ENCODE measurements around the gene ENG. TPM values are rescaled to one million over a fixed set of nuclear protein-coding genes. Genes with fewer than 3 reads are reported as not detected.

ENG gene
- total and polyA plus RNA-seq, 4 donors, result 41.1 to 317 (median 131) TPM

GRCh38 chr9:127791085-127791484 lies 63.4 kb downstream of the ENG start:
- Histone ChIP-seq H3K9me3 (ENCODE audit: control insufficient read depth in 4 of 4, insufficient read depth in 3 of 4, low read length in 3 of 4) (no peaks in the 10 kb centered on the region), H3K36me3 (ENCODE audit: control insufficient read depth in 4 of 4, insufficient read depth in 4 of 4, low read length in 4 of 4) (peaks cover 14 to 48% (median 35%) of the 10 kb centered on the region in 4 donors), H3K9ac (ENCODE audit: insufficient read depth in 1 of 2, low read length in 2 of 2) (no peak overlapping the region), H3K4me3 (no peak overlapping the region), H3K4me1 (ENCODE audit: control insufficient read depth in 5 of 5, insufficient read depth in 5 of 5, low read length in 5 of 5) (peaks cover 0 to 16% (median 3%) of the 10 kb centered on the region in 5 donors), H3K27me3 (ENCODE audit: control insufficient read depth in 3 of 3, insufficient read depth in 3 of 3, low read length in 2 of 3) (no peaks in the 10 kb centered on the region), H3K27ac (ENCODE audit: low read depth in 1 of 2, low read length in 1 of 2) (no peak overlapping the region)
- 87 to 91% methylated on average over 4 of the region's 4 CpGs for WGBS, 2 donors
- ATAC-seq (ENCODE audit: insufficient read depth, low FRiP score) (no peak), DNase-seq (no peak)
- no peak for TF ChIP-seq CTCF (IDR thresholded peaks at IDR 0.05; ENCODE audit: control extremely low read depth, extremely low read depth)

GRCh38 chr9:127790094-127790855 lies 64.2 kb downstream of the ENG start:
- Histone ChIP-seq H3K4me3 (no peak overlapping the region), H3K9me3 (ENCODE audit: control insufficient read depth in 4 of 4, insufficient read depth in 3 of 4, low read length in 3 of 4) (no peaks in the 10 kb centered on the region), H3K27ac (ENCODE audit: low read depth in 1 of 2, low read length in 1 of 2) (no peak overlapping the region), H3K4me1 (ENCODE audit: control insufficient read depth in 5 of 5, insufficient read depth in 5 of 5, low read length in 5 of 5) (peaks cover 0 to 14% (median 3%) of the 10 kb centered on the region in 5 donors), H3K36me3 (ENCODE audit: control insufficient read depth in 4 of 4, insufficient read depth in 4 of 4, low read length in 4 of 4) (peaks cover 14 to 48% (median 35%) of the 10 kb centered on the region in 4 donors), H3K27me3 (ENCODE audit: control insufficient read depth in 3 of 3, insufficient read depth in 3 of 3, low read length in 2 of 3) (no peaks in the 10 kb centered on the region), H3K9ac (ENCODE audit: insufficient read depth in 1 of 2, low read length in 2 of 2) (no peak overlapping the region)
- DNase-seq (no peak), ATAC-seq (ENCODE audit: insufficient read depth, low FRiP score) (no peak)
- WGBS, 2 donors, result 78 to 81% methylated on average over 9 of the region's 9 CpGs
- TF ChIP-seq CTCF (IDR thresholded peaks at IDR 0.05; ENCODE audit: control extremely low read depth, extremely low read depth), result no peak

GRCh38 chr9:127789179-127789578 lies 65.3 kb downstream of the ENG start:
- no peak for DNase-seq
- Histone ChIP-seq H3K36me3 (ENCODE audit: control insufficient read depth in 4 of 4, insufficient read depth in 4 of 4, low read length in 4 of 4) (peaks cover 14 to 45% (median 35%) of the 10 kb centered on the region in 4 donors), H3K4me3 (no peak overlapping the region), H3K9me3 (ENCODE audit: control insufficient read depth in 4 of 4, insufficient read depth in 3 of 4, low read length in 3 of 4) (no peaks in the 10 kb centered on the region), H3K27ac (ENCODE audit: low read depth in 1 of 2, low read length in 1 of 2) (no peak overlapping the region), H3K4me1 (ENCODE audit: control insufficient read depth in 5 of 5, insufficient read depth in 5 of 5, low read length in 5 of 5) (peaks cover 0 to 12% (median 6%) of the 10 kb centered on the region in 5 donors), H3K9ac (ENCODE audit: insufficient read depth in 1 of 2, low read length in 2 of 2) (no peak overlapping the region), H3K27me3 (ENCODE audit: control insufficient read depth in 3 of 3, insufficient read depth in 3 of 3, low read length in 2 of 3) (no peaks in the 10 kb centered on the region)
- WGBS, 2 donors, result 91 to 92% methylated on average over 25 of the region's 25 CpGs
- ATAC-seq (ENCODE audit: insufficient read depth, low FRiP score), result no peak
- TF ChIP-seq CTCF (IDR thresholded peaks at IDR 0.05; ENCODE audit: control extremely low read depth, extremely low read depth), result no peak

All from lung (tissue), 12 donors.